HEK293T (cell line): ENCODE data around the gene TNS3.

Experiments
- CTCF ChIA-PET: fragments of 350-600 bp; formaldehyde crosslinking; extraction: SDS; loops from one replicate; lab custom pipeline; 2021; ENCODE audit warnings: antibody characterized with exemption, inconsistent platforms; lab: Yijun Ruan, JAX
- POLR2A ChIA-PET: fragments of 350-600 bp; formaldehyde crosslinking; extraction: SDS; loops from one replicate; lab custom pipeline; 2020; ENCODE audit warnings: antibody characterized with exemption, inconsistent platforms; lab: Yijun Ruan, JAX
- DNase-seq: peaks from one replicate; pipeline ENCODE4 v3.0.0; 2012; ENCODE audit warnings: mixed read lengths; ENCODE audit errors: extremely low spot score
- ARNT ChIP-seq: fragments of 450-650 bp; IDR thresholded peaks from 2 replicates; pipeline ENCODE4 v1.6.1; 2017; ENCODE audit warnings: mild to moderate bottlenecking
- BHLHE40 ChIP-seq: fragments of 450-650 bp; IDR thresholded peaks from 2 replicates; pipeline ENCODE4 v1.6.1; 2016; ENCODE audit warnings: mild to moderate bottlenecking, moderate library complexity, borderline replicate concordance
- CTBP1 ChIP-seq: fragments of 450-650 bp; IDR thresholded peaks from 2 replicates; pipeline ENCODE4 v1.6.1; 2016; ENCODE audit warnings: borderline replicate concordance
- ELF4 ChIP-seq: fragments of 450-650 bp; IDR thresholded peaks from 2 replicates; pipeline ENCODE4 v1.6.1; 2017; ENCODE audit warnings: antibody characterized with exemption
- FOXA1 ChIP-seq: fragments of 450-650 bp; IDR thresholded peaks from 2 replicates; pipeline ENCODE4 v1.6.1; 2016; ENCODE audit warnings: mild to moderate bottlenecking
- FOXK2 ChIP-seq: fragments of 450-650 bp; IDR thresholded peaks from 2 replicates; pipeline ENCODE4 v1.6.1; 2016; ENCODE audit warnings: mild to moderate bottlenecking
- FOXM1 ChIP-seq: fragments of 450-650 bp; IDR thresholded peaks from 2 replicates; pipeline ENCODE4 v1.6.1; 2017; ENCODE audit warnings: mild to moderate bottlenecking, borderline replicate concordance
- HDGF ChIP-seq: fragments of 450-650 bp; IDR thresholded peaks from 2 replicates; pipeline ENCODE4 v1.6.1; 2017; ENCODE audit warnings: antibody characterized with exemption, borderline replicate concordance
- L3MBTL2 ChIP-seq: fragments of 450-650 bp; conservative IDR thresholded peaks from 2 replicates; pipeline ENCODE4 v1.6.1; 2016; ENCODE audit warnings: mild to moderate bottlenecking
- LEF1 ChIP-seq: fragments of 450-650 bp; IDR thresholded peaks from 2 replicates; pipeline ENCODE4 v1.6.1; 2017; ENCODE audit warnings: mild to moderate bottlenecking, borderline replicate concordance
- NFRKB ChIP-seq: fragments of 450-650 bp; IDR thresholded peaks from 2 replicates; pipeline ENCODE4 v1.6.1; 2016; ENCODE audit warnings: mild to moderate bottlenecking, moderate library complexity
- SP1 ChIP-seq: fragments of 450-650 bp; IDR thresholded peaks from 2 replicates; pipeline ENCODE4 v1.6.1; 2017
- SUZ12 ChIP-seq: fragments of 450-650 bp; IDR thresholded peaks from 2 replicates; pipeline ENCODE4 v1.6.1; 2016; ENCODE audit warnings: mild to moderate bottlenecking
- TARDBP ChIP-seq: fragments of 450-650 bp; IDR thresholded peaks from 2 replicates; pipeline ENCODE4 v1.6.1; 2016
- ZNF384 ChIP-seq: fragments of 450-650 bp; IDR thresholded peaks from 2 replicates; pipeline ENCODE4 v1.6.1; 2016
- TF ChIP-seq, protein P1 (sequence below): fragments of 450-650 bp; IDR thresholded peaks from 2 replicates; pipeline ENCODE4 v1.6.1; 2016

TNS3 gene

DNA sequence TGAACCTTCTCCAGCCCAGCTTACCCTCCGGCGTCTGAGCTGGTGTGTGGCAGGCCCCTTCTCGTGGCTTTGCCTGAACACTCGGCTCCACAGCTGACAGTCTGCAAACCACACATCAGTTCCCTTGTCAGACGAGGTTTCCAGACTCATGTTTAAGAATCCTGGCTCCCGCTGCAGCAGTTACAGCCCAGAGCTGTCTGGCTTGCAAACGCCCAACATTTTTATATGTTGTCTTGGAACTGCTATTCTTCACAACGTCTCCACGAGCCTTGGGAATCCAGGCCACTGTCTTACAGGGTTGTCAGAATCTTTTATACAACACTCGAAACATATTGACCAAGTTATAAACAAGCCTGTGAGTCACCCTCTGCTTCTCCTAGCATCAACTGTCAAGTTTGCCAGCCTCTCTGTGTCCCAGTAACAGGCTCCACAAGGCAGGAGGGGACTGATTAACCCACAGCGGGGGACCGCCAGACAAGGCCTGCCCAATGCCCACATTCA lies 68.1 kb downstream of the TNS3 start:
- TF ChIP-seq ARNT, result no peak
- TF ChIP-seq LEF1, result no peak
- no peak for TF ChIP-seq ZNF384
- TF ChIP-seq L3MBTL2, result no peak
- TF ChIP-seq FOXK2, result no peak
- no peak for TF ChIP-seq TARDBP
- TF ChIP-seq SP1, result no peak
- TF ChIP-seq HDGF, result no peak
- no peak for TF ChIP-seq SUZ12
- TF ChIP-seq FOXA1, result no peak
- TF ChIP-seq BHLHE40, result no peak
- TF ChIP-seq, protein P1, sequence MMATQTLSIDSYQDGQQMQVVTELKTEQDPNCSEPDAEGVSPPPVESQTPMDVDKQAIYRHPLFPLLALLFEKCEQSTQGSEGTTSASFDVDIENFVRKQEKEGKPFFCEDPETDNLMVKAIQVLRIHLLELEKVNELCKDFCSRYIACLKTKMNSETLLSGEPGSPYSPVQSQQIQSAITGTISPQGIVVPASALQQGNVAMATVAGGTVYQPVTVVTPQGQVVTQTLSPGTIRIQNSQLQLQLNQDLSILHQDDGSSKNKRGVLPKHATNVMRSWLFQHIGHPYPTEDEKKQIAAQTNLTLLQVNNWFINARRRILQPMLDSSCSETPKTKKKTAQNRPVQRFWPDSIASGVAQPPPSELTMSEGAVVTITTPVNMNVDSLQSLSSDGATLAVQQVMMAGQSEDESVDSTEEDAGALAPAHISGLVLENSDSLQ, result no peak
- no peak for TF ChIP-seq ELF4
- CTCF ChIA-PET, result no interaction called here
- POLR2A ChIA-PET, result no interaction called here
- no peak for DNase-seq

DNA sequence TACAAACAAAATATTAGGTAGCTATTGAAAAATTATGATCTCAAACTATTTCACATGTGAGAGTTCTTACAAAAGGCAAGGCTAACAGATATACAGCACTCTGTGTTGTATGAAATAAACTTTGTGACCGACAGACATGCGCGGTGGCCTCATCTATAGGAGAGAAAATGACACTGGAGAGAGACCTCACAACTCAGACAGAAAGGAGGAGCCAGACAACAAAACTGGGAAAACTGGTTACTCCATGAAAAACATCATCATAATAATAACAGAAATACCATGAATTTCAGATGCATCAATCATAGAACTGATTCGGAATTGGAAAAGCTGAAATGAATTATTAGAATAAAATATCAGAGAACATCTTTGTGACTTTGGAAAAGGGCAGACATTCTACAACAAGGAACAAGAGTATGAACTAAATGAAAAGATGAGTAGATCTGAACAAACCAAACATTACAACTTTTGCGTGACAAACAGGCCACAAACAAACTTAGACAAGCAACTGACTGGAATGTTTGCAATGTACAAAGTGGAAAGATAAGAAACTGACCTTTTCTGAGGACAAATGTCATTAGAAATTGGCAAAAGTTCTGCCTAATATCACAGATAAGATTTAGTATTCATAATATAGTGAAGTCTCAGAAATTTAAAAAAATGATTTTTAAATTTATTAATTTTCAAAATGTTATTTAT lies 69.3 kb downstream of the TNS3 start:
- DNase-seq, result no peak
- POLR2A ChIA-PET, result no interaction called here
- CTCF ChIA-PET, result no interaction called here
- TF ChIP-seq NFRKB (no peak), HDGF (no peak), CTBP1 (no peak), ZNF384 (no peak), BHLHE40 (no peak), ELF4 (no peak), FOXK2 (no peak), L3MBTL2 (no peak), SP1 (no peak), FOXM1 (no peak), TARDBP (no peak), ARNT (no peak), FOXA1 (no peak), LEF1 (no peak), SUZ12 (no peak)
- TF ChIP-seq, protein P1, result no peak

DNA sequence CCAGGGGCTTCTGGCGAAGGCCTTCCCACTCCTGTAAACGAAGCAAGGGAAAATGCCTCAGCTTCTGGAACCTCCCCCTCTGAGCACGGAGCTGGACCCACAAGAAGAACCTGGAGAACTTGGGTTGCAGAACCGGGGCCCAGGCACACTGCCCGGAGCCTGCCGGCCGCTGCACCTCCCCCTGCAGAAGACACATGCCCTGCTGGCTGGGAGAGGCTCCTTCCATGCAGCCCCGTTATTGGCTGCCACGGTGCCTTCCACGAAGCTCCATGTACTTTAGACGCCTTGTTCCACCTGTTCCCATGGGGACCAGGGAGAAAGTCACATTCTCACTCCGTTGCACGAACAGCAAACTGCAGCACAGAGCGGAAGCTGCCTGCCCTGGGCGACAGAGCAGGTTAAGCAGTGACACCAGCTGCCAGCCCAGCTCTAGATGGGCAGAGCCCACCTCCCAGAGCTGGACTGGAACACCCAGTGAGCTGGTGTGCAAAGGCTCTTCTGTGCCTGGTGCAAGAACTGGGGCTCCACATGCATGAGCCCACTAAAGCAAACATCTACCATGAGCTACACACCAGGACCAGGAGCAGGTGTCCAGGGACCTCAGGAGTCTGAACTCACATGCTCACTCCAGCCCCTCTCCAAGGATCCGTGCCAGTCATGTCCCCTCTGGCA lies 70.1 kb downstream of the TNS3 start:
- TF ChIP-seq FOXK2, result no peak
- no peak for TF ChIP-seq FOXM1
- TF ChIP-seq NFRKB, result no peak
- TF ChIP-seq FOXA1, result no peak
- TF ChIP-seq L3MBTL2, result no peak
- no peak for TF ChIP-seq ARNT
- no peak for TF ChIP-seq BHLHE40
- no peak for TF ChIP-seq SP1
- TF ChIP-seq ZNF384, result no peak
- TF ChIP-seq TARDBP, result no peak
- ChIA-PET POLR2A (no interaction called here), CTCF (no interaction called here)
- no peak for DNase-seq

DNA sequence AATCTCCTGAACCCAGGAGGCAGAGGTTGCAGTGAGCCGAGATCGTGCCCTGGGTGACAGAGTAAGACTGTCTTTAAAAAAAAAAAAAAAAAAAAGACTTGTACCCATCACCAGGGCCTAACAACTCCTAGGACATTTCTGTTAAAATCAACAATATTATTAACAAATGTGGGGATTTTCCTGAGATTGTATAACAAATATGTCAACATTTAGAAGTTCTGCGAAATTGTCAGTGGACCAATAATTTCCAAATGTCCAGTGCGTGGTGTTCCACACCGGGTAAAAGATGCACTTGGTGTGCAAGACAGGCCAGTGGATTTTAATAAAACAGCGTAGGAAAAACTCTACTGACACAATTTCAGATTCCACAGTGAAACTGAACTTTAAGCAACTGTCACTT lies 71.1 kb downstream of the TNS3 start:
- DNase-seq, result no peak
- no peak for TF ChIP-seq NFRKB
- POLR2A ChIA-PET, result no interaction called here
- CTCF ChIA-PET, result interaction anchor here (0.6 kb wide), 1 partner anchor 171 kb away, joined by 3 read pairs; no protein-coding TSS in a partner anchor

DNA sequence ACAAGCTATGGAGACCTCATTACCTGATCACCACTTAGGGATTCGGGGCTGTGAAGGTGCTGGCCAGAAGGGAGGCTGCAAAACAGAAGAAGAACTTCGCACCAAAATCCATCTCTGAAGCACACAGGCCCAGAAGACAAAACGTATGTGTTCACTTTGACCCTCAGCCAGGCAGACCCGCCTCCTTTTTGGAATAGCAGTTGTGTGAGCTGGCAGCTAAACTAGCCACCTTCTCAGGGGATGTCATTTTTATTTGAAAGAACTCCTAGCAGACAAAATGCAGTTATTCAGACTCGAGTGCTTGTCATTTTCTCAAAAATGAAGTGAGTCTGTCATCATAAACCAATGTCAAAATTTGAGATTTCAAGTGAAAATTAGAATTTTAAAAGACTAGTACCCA lies 71.7 kb downstream of the TNS3 start:
- ChIA-PET CTCF (interaction anchor here (0.5 kb wide), 1 partner anchor 66 kb away, joined by 3 read pairs; no protein-coding TSS in a partner anchor), POLR2A (no interaction called here)

More for the DNA sequence above, 71.7 kb downstream of the TNS3 start:
- no peak for DNase-seq
- TF ChIP-seq ZNF384 (no peak), FOXM1 (no peak), TARDBP (no peak), SUZ12 (no peak), NFRKB (no peak), ARNT (no peak), L3MBTL2 (no peak), LEF1 (no peak), FOXA1 (no peak), SP1 (no peak), ELF4 (no peak), HDGF (no peak), BHLHE40 (no peak), FOXK2 (no peak), CTBP1 (no peak)
- TF ChIP-seq, protein P1, result no peak
